Breast epithelium (tissue), 4 donors: ENCODE data around the gene ANTXR1. TPM values are rescaled to one million over a fixed set of nuclear protein-coding genes. Genes with fewer than 3 reads are reported as not detected.
"Not testable (repeated sequence)": the region's sequence is repeated elsewhere in the genome, so short reads cannot be mapped to it uniquely, and the experiment has no call there.

Source experiments
- DNase-seq, 2 donors: peaks; one replicate each; pipeline ENCODE4 v3.0.0-alpha.2; 2019; ENCODE audit warnings: low spot score in 2 of 2
- H3K27ac ChIP-seq, 2 donors: fragments of 200-600 bp; sonication (generic) in 1 of 2; one replicate each; pipeline ENCODE4 v1.5.1; 2016 to 2019; ENCODE audit warnings: mild to moderate bottlenecking in 1 of 2
- H3K27me3 ChIP-seq, 2 donors: fragments of 200-600 bp; sonication (generic) in 1 of 2; one replicate each; pipeline versions ENCODE4 v1.5.1 to v1.6.0; 2017 to 2019; ENCODE audit warnings: control low read depth in 1 of 2, mild to moderate bottlenecking in 1 of 2
- H3K36me3 ChIP-seq: fragments of 200-600 bp; one replicate; pipeline ENCODE4 v1.5.1; 2019
- H3K4me1 ChIP-seq, 2 donors: fragments of 200-600 bp; sonication (generic); one replicate each; pipeline ENCODE4 v1.5.1; 2016 to 2019; ENCODE audit warnings: control low read depth in 1 of 2
- H3K4me3 ChIP-seq, 3 donors: fragments of 200-600 bp; sonication (generic); 1 replicate in 2 of 3; 2 replicates in 1 of 3; pipeline ENCODE4 v1.5.1; 2016 to 2019; ENCODE audit warnings: mild to moderate bottlenecking in 3 of 3, moderate library complexity in 2 of 3
- H3K9me3 ChIP-seq, 2 donors: fragments of 200-600 bp; sonication (generic) in 1 of 2; one replicate each; pipeline ENCODE4 v1.5.1; 2016 to 2019; ENCODE audit warnings: control low read depth in 1 of 2
- CTCF ChIP-seq, 3 donors: fragments of 450-650 bp; IDR thresholded peaks; one replicate each; pipeline ENCODE4 v1.5.1; 2016 to 2017; ENCODE audit warnings: antibody characterized with exemption in 3 of 3, mild to moderate bottlenecking in 3 of 3, moderate library complexity in 3 of 3
- POLR2A ChIP-seq: fragments of 450-650 bp; IDR thresholded peaks from one replicate; pipeline ENCODE4 v1.6.1; 2016; ENCODE audit warnings: antibody characterized with exemption, mild to moderate bottlenecking, moderate library complexity
- POLR2AphosphoS5 ChIP-seq, 3 donors: sonication (generic); formaldehyde crosslinking; IDR thresholded peaks; one replicate each; pipeline ENCODE4 v1.6.1; 2017; ENCODE audit warnings: antibody characterized with exemption in 3 of 3
- intact Hi-C: fragments of 100-400 bp; cut with DNase I; formaldehyde crosslinking; loops from one replicate; pipeline ENCODE4 v1.15.1; 2023; ENCODE audit warnings: low total_unique reads
- total RNA-seq, 3 donors: library from RNA; depleted of rRNA; stranded (reverse); fragments of >200 nt; gene quantifications; one replicate each; pipeline ENCODE4 v1.1.0, GENCODE V29; 2016

The ANTXR1 gene
- total RNA-seq, 3 donors from 2014 or later, result 52.7 to 72.8 (median 68.8) TPM

- peak overlapping the region; percentile 33 to 55 for H3K27ac ChIP-seq
- H3K4me3 ChIP-seq, result no peak overlapping the region
- intact Hi-C loops, result no loop called here
- H3K36me3 ChIP-seq, result no peaks in the 10 kb centered on the region
- H3K9me3 ChIP-seq, result no peaks in the 10 kb centered on the region
- peaks cover 3 to 7% of the 10 kb centered on the region in 2 donors for H3K4me1 ChIP-seq
- no peaks in the 10 kb centered on the region for H3K27me3 ChIP-seq
- no peak for TF ChIP-seq POLR2AphosphoS5 (IDR thresholded peaks at IDR 0.05)
- no peak for DNase-seq
Observed at GRCh38 chr2:69169655-69170389, 156.8 kb downstream of the ANTXR1 start.

GRCh38 chr2:69170661-69171060, 157.7 kb downstream of the ANTXR1 start:
- Histone ChIP-seq H3K4me3 (no peak overlapping the region), H3K27ac (peak overlapping the region; percentile 54 to 55), H3K36me3 (no peaks in the 10 kb centered on the region), H3K27me3 (no peaks in the 10 kb centered on the region), H3K9me3 (no peaks in the 10 kb centered on the region), H3K4me1 (peaks cover 3 to 7% of the 10 kb centered on the region in 2 donors)
- intact Hi-C loops, result no loop called here
- DNase-seq, result no peak
- TF ChIP-seq CTCF (IDR thresholded peaks at IDR 0.05) (no peak), POLR2A (no peak), POLR2AphosphoS5 (IDR thresholded peaks at IDR 0.05) (no peak)

- Histone ChIP-seq H3K4me3 (no peak overlapping the region), H3K4me1 (peaks cover 3 to 7% of the 10 kb centered on the region in 2 donors), H3K9me3 (no peaks in the 10 kb centered on the region), H3K27ac (peak overlapping the region; percentile 54 to 80), H3K27me3 (no peaks in the 10 kb centered on the region), H3K36me3 (no peaks in the 10 kb centered on the region)
- peak in 1 of 2 donors; percentile 58 for DNase-seq
- TF ChIP-seq POLR2AphosphoS5 (IDR thresholded peaks at IDR 0.05), result no peak
- no peak for TF ChIP-seq CTCF (IDR thresholded peaks at IDR 0.05)
- TF ChIP-seq POLR2A, result no peak
- intact Hi-C loops, result no loop called here
Observed at GRCh38 chr2:69171116-69171896, 158.3 kb downstream of the ANTXR1 start.

GRCh38 chr2:69171897-69172525, 159.0 kb downstream of the ANTXR1 start:
- Histone ChIP-seq H3K4me3 (no peak overlapping the region), H3K27me3 (no peaks in the 10 kb centered on the region), H3K27ac (peak overlapping the region; percentile 54 to 80), H3K36me3 (no peaks in the 10 kb centered on the region), H3K4me1 (peaks cover under 1 to 3% of the 10 kb centered on the region in 2 donors), H3K9me3 (no peaks in the 10 kb centered on the region)
- intact Hi-C loops, result no loop called here
- no peak for TF ChIP-seq POLR2AphosphoS5 (IDR thresholded peaks at IDR 0.05)
- DNase-seq, result no peak

- H3K27me3 ChIP-seq, result no peaks in the 10 kb centered on the region
- H3K9me3 ChIP-seq, result no peaks in the 10 kb centered on the region
- no peaks in the 10 kb centered on the region for H3K36me3 ChIP-seq
- intact Hi-C loops, result no loop called here
- no peak overlapping the region for H3K4me3 ChIP-seq
- H3K27ac ChIP-seq, result peak overlapping the region; percentile 7 to 32
- peaks cover 0 to 3% of the 10 kb centered on the region in 2 donors for H3K4me1 ChIP-seq
- TF ChIP-seq POLR2A (no peak), CTCF (IDR thresholded peaks at IDR 0.05) (no peak), POLR2AphosphoS5 (IDR thresholded peaks at IDR 0.05) (no peak)
- no peak for DNase-seq
Observed at GRCh38 chr2:69173706-69174105, 160.7 kb downstream of the ANTXR1 start.

GRCh38 chr2:69174211-69174610, 161.2 kb downstream of the ANTXR1 start:
- intact Hi-C loops, DNase-seq, H3K4me3 ChIP-seq, H3K36me3 ChIP-seq, H3K4me1 ChIP-seq, H3K9me3 ChIP-seq, H3K27me3 ChIP-seq: not testable (repeated sequence)
- H3K27ac ChIP-seq, result peak overlapping the region; percentile 7 to 32
